H1 (cell line): ENCODE measurements around the gene MELK. TPM values are rescaled to one million over a fixed set of nuclear protein-coding genes. Genes with fewer than 3 reads are reported as not detected.

Experiments used
- CTCF ChIA-PET: fragments of 300-600 bp; sonication (Branson Sonifier 250); formaldehyde crosslinking; loops from one replicate; lab custom pipeline; 2021; ENCODE audit not compliant: partially characterized antibody; lab: Charles Lee
- POLR2A ChIA-PET: fragments of 300-600 bp; sonication (Branson Sonifier 250); formaldehyde crosslinking; loops from one replicate; lab custom pipeline; 2021; ENCODE audit warnings: inconsistent platforms; ENCODE audit not compliant: partially characterized antibody; lab: Charles Lee
- DNase-seq, 2 experiments: peaks; one replicate each; pipeline versions ENCODE4 v3.0.0 to v3.0.0-alpha.2; 2010 to 2022; ENCODE audit warnings: low spot score in 2 of 2, low read depth in 1 of 2, mixed read lengths in 1 of 2
- FAIRE-seq: peaks from 2 replicates; lab custom pipeline; 2011; peaks lifted over from hg19 to GRCh38; lab: Jason Lieb, UNC
- H2AFZ ChIP-seq: 2 replicates; pipeline ENCODE4 v1.8.1; 2012; ENCODE audit warnings: low read length, inconsistent platforms
- H2AK5ac ChIP-seq: 2 replicates; pipeline ENCODE4 v1.6.1; 2013; ENCODE audit warnings: low read depth, low read length
- H2BK120ac ChIP-seq: replicated peaks from 2 replicates; pipeline ENCODE3; 2013; ENCODE audit warnings: low read depth, low read length, inconsistent platforms
- H2BK12ac ChIP-seq: 2 replicates; pipeline ENCODE4 v1.6.1; 2013; ENCODE audit warnings: low read depth, low read length
- H2BK15ac ChIP-seq: 2 replicates; pipeline ENCODE4 v1.6.1; 2013; ENCODE audit warnings: low read length
- H2BK20ac ChIP-seq: 2 replicates; pipeline ENCODE4 v1.6.1; 2013; ENCODE audit warnings: low read length
- H2BK5ac ChIP-seq: 2 replicates; pipeline ENCODE4 v1.6.1; 2013; ENCODE audit warnings: low read depth, low read length
- H3K14ac ChIP-seq: 2 replicates; pipeline ENCODE4 v1.6.1; 2013; ENCODE audit warnings: inconsistent platforms; ENCODE audit not compliant: insufficient read length
- H3K18ac ChIP-seq: 2 replicates; pipeline ENCODE4 v1.6.1; 2013; ENCODE audit warnings: low read length; ENCODE audit errors: extremely low read depth
- H3K23ac ChIP-seq: 2 replicates; pipeline ENCODE4 v1.6.1; 2013; ENCODE audit warnings: inconsistent platforms; ENCODE audit not compliant: insufficient read length
- H3K23me2 ChIP-seq: 2 replicates; pipeline ENCODE4 v1.6.1; 2013; ENCODE audit warnings: low read depth, low read length
- H3K27ac ChIP-seq: 2 replicates; pipeline ENCODE4 v1.6.1; 2011; ENCODE audit warnings: low read depth, low read length, inconsistent platforms
- H3K27me3 ChIP-seq, 4 experiments: replicated peaks in 1 of 4; 1 replicate in 1 of 4; 2 replicates in 3 of 4; pipeline versions ENCODE4 v1.6.1 to v1.8.1; 2011 to 2013; ENCODE audit warnings: low read length in 3 of 4, mild to moderate bottlenecking in 3 of 4, inconsistent platforms in 2 of 4, mixed read lengths in 2 of 4, moderate library complexity in 1 of 4; ENCODE audit not compliant: control insufficient read depth in 3 of 4, insufficient read depth in 3 of 4; ENCODE audit errors: extremely low read depth in 1 of 4
- H3K36me3 ChIP-seq, 4 experiments: 2 replicates each; pipeline versions ENCODE4 v1.6.1 to v1.8.1; 2011 to 2013; ENCODE audit warnings: mild to moderate bottlenecking in 4 of 4, low read length in 3 of 4, moderate library complexity in 2 of 4, control low read depth in 1 of 4, inconsistent platforms in 1 of 4; ENCODE audit not compliant: insufficient read depth in 4 of 4, control insufficient read depth in 2 of 4
- H3K4ac ChIP-seq: replicated peaks from 2 replicates; pipeline ENCODE3; 2013; ENCODE audit warnings: low read length, low read depth, mixed read lengths, inconsistent platforms; ENCODE audit not compliant: insufficient read length
- H3K4me1 ChIP-seq, 4 experiments: replicated peaks in 1 of 4; 1 replicate in 1 of 4; 2 replicates in 3 of 4; pipeline versions ENCODE4 v1.6.1 to v1.8.1; 2011 to 2013; ENCODE audit warnings: low read length in 3 of 4, inconsistent platforms in 2 of 4, mixed read lengths in 1 of 4; ENCODE audit not compliant: insufficient read depth in 4 of 4, control insufficient read depth in 3 of 4
- H3K4me2 ChIP-seq, 2 experiments: 2 replicates each; pipeline versions ENCODE4 v1.6.1 to v1.8.1; 2011 to 2013; ENCODE audit warnings: low read depth in 2 of 2, low read length in 2 of 2, control low read depth in 1 of 2, inconsistent platforms in 1 of 2, mild to moderate bottlenecking in 1 of 2; ENCODE audit not compliant: insufficient read depth in 1 of 2
- H3K4me3 ChIP-seq, 4 experiments: fragments of 200-600, 300-600 bp in 1 of 4; sonication (generic), shearing (Covaris generic), sonication (Bioruptor Twin) in 1 of 4; 2 replicates each; pipeline versions ENCODE4 v1.5.1 to v1.8.1; 2011 to 2016; ENCODE audit warnings: low read length in 4 of 4, low read depth in 3 of 4, control low read depth in 2 of 4, inconsistent platforms in 2 of 4, mild to moderate bottlenecking in 2 of 4, mixed read lengths in 1 of 4, moderate library complexity in 1 of 4; ENCODE audit not compliant: insufficient read depth in 2 of 4; ENCODE audit errors: extremely low read depth in 1 of 4
- H3K56ac ChIP-seq: replicated peaks from 2 replicates; pipeline ENCODE3; 2013; ENCODE audit warnings: low read depth, mild to moderate bottlenecking, mixed read lengths, low read length, inconsistent platforms; ENCODE audit not compliant: insufficient read length
- H3K79me1 ChIP-seq: 2 replicates; pipeline ENCODE4 v1.6.1; 2013; ENCODE audit warnings: low read depth, low read length, control low read depth
- H3K79me2 ChIP-seq, 2 experiments: 2 replicates each; pipeline versions ENCODE4 v1.6.1 to v1.8.1; 2012 to 2013; ENCODE audit warnings: low read length in 2 of 2, mild to moderate bottlenecking in 2 of 2, inconsistent platforms in 1 of 2; ENCODE audit not compliant: insufficient read depth in 2 of 2, control insufficient read depth in 1 of 2
- H3K9ac ChIP-seq, 4 experiments: replicated peaks in 1 of 4; 1 replicate in 1 of 4; 2 replicates in 3 of 4; pipeline versions ENCODE4 v1.6.1 to v1.8.1; 2011 to 2013; ENCODE audit warnings: low read depth in 3 of 4, low read length in 3 of 4, control low read depth in 2 of 4, mild to moderate bottlenecking in 2 of 4, moderate library complexity in 2 of 4, inconsistent platforms in 1 of 4; ENCODE audit errors: extremely low read depth in 1 of 4
- H3K9me3 ChIP-seq, 2 experiments: 2 replicates each; pipeline versions ENCODE4 v1.6.1 to v1.8.1; 2012 to 2013; ENCODE audit warnings: mild to moderate bottlenecking in 2 of 2, moderate library complexity in 2 of 2, control low read depth in 1 of 2, inconsistent platforms in 1 of 2, low read depth in 1 of 2, low read length in 1 of 2, mixed read lengths in 1 of 2; ENCODE audit not compliant: insufficient read depth in 2 of 2
- H4K20me1 ChIP-seq, 2 experiments: replicated peaks in 1 of 2; 2 replicates each; pipeline versions ENCODE3 to v1.8.1; 2011 to 2013; ENCODE audit warnings: inconsistent platforms in 2 of 2, low read length in 2 of 2, mild to moderate bottlenecking in 1 of 2; ENCODE audit not compliant: insufficient read depth in 2 of 2, control insufficient read depth in 1 of 2
- H4K5ac ChIP-seq: 2 replicates; pipeline ENCODE4 v1.6.1; 2013; ENCODE audit warnings: low read length, low read depth, mixed read lengths, inconsistent platforms; ENCODE audit not compliant: insufficient read length
- H4K8ac ChIP-seq: 2 replicates; pipeline ENCODE4 v1.8.0; 2013; ENCODE audit warnings: mild to moderate bottlenecking, moderate library complexity, low read length, inconsistent platforms; ENCODE audit not compliant: insufficient read depth; ENCODE audit errors: extremely low read depth
- H4K91ac ChIP-seq: replicated peaks from 2 replicates; pipeline ENCODE3; 2013; ENCODE audit warnings: low read length, mixed read lengths, inconsistent platforms; ENCODE audit not compliant: insufficient read length
- ASH2L ChIP-seq: fragments of 200-600, 300-600 bp; sonication (generic); IDR thresholded peaks from one replicate; pipeline ENCODE4 v1.7.1; 2017; ENCODE audit warnings: low read length
- BACH1 ChIP-seq: IDR thresholded peaks from 2 replicates; pipeline ENCODE4 v1.6.1; 2012; ENCODE audit warnings: low read length, improper control_type of control experiment
- CTCF ChIP-seq, 3 experiments: IDR thresholded peaks; 1 replicate in 2 of 3; 2 replicates in 1 of 3; pipeline versions ENCODE4 v1.5.1 to v1.6.1; 2011; ENCODE audit warnings: low read length in 3 of 3, mild to moderate bottlenecking in 3 of 3, inconsistent platforms in 2 of 3, low read depth in 1 of 3, moderate library complexity in 1 of 3; ENCODE audit not compliant: insufficient read depth in 1 of 3; ENCODE audit errors: control extremely low read depth in 1 of 3
- HDAC6 ChIP-seq: IDR thresholded peaks from one replicate; pipeline ENCODE4 v1.7.1; 2012; ENCODE audit warnings: low read depth, mild to moderate bottlenecking, inconsistent platforms, low read length, moderate library complexity
- RNF2 ChIP-seq: fragments of 200-900, 300-1000 bp; sonication (generic); IDR thresholded peaks from 2 replicates; pipeline ENCODE4 v1.7.1; 2016; ENCODE audit warnings: borderline replicate concordance, low read depth, mild to moderate bottlenecking, antibody characterized with exemption, low read length; ENCODE audit not compliant: poor library complexity, severe bottlenecking; ENCODE audit errors: missing control alignments
- SUZ12 ChIP-seq: fragments of 200-600 bp; sonication (generic); IDR thresholded peaks from 2 replicates; pipeline ENCODE4 v1.6.1; 2012; ENCODE audit warnings: mild to moderate bottlenecking, inconsistent platforms, low read length, moderate library complexity, mixed read lengths
- whole genome bisulfite sequencing, 2 experiments: shearing (Covaris generic) in 1 of 2; methylation state at CpG; one replicate each; pipeline versions ENCODE4 v1.1.6 to v1.1.7; 2013 to 2015; ENCODE audit warnings: low lambda C conversion rate in 2 of 2, mixed read lengths in 2 of 2, inconsistent platforms in 1 of 2, low coverage in 1 of 2, missing lambda C conversion rate in 1 of 2; ENCODE audit not compliant: insufficient replicate concordance in 2 of 2, insufficient coverage in 1 of 2, insufficient read length in 1 of 2; ENCODE audit errors: extremely low coverage in 1 of 2, missing lambda C conversion rate in 1 of 2; 5-methylcytosine and 5-hydroxymethylcytosine counted together
- polyA plus RNA-seq, 7 experiments: library from polyadenylated mRNA; depleted of rRNA in 3 of 7; stranded (reverse) in 5 of 7; unstranded in 2 of 7; fragments of >200 nt in 5 of 7; fragments of 200-250 nt in 2 of 7; gene quantifications; 1 replicate in 5 of 7; 2 replicates in 1 of 7; 4 replicates in 1 of 7; pipeline versions ENCODE4 v1.2.1 to v1.2.3, GENCODE V29; 2011 to 2013; ENCODE audit warnings: missing spikeins in 2 of 7, mixed read lengths in 2 of 7
- total RNA-seq: library from RNA; stranded (reverse); fragmentation: NEBNext Ultra II Directional; extraction: Animal tissue kit (Norgen Biotek cat#: 25700); gene quantifications from 2 replicates; pipeline ENCODE4 v1.2.1, GENCODE V29; 2021
- TF ChIP-seq, protein P1 (sequence below): IDR thresholded peaks from 2 replicates; pipeline ENCODE4 v1.6.1; 2012; ENCODE audit warnings: low read length, inconsistent platforms

MELK gene
- total and polyA plus RNA-seq, 2 of the 8 experiments (the other 6 are each of a cell fraction or from before 2014, with no cell fraction given), result 26.2 to 53.1 TPM

- DNase-seq (no peak), FAIRE-seq (no peak)
- H3K79me2 ChIP-seq, result no peaks in the 10 kb centered on the region
- no peak overlapping the region for H2BK120ac ChIP-seq
- H2BK5ac ChIP-seq, result no peak overlapping the region
- no peak overlapping the region for H3K23ac ChIP-seq
- no peaks in the 10 kb centered on the region for H3K9me3 ChIP-seq
- no peaks in the 10 kb centered on the region for H3K4me1 ChIP-seq
- no peak overlapping the region for H3K4me2 ChIP-seq
- no peak overlapping the region for H2AFZ ChIP-seq
- no peak overlapping the region for H4K91ac ChIP-seq
- 96% methylated on average over 29 of the region's 29 CpGs; no CpG with 5 or more reads in 1 of the 2 experiments for WGBS, 2 experiments
- H3K14ac ChIP-seq, result no peak overlapping the region
- H4K8ac ChIP-seq, result no peak overlapping the region
- H2BK20ac ChIP-seq, result no peak overlapping the region
- no peaks in the 10 kb centered on the region for H3K27me3 ChIP-seq
- H2BK15ac ChIP-seq, result no peak overlapping the region
- H3K23me2 ChIP-seq, result no peaks in the 10 kb centered on the region
- H3K79me1 ChIP-seq, result no peaks in the 10 kb centered on the region
- no peak overlapping the region for H3K56ac ChIP-seq
- H3K4ac ChIP-seq, result no peak overlapping the region
- H3K36me3 ChIP-seq, result no peaks in the 10 kb centered on the region
- H3K4me3 ChIP-seq, result no peak overlapping the region
- ChIA-PET POLR2A (no interaction called here), CTCF (interaction anchor here (0.6 kb wide), 1 partner anchor 12 kb away, joined by 3 read pairs; no protein-coding TSS in a partner anchor)
- no peak overlapping the region for H2BK12ac ChIP-seq
- H3K18ac ChIP-seq, result no peak overlapping the region
- H4K20me1 ChIP-seq, result no peaks in the 10 kb centered on the region
- H2AK5ac ChIP-seq, result no peak overlapping the region
- H4K5ac ChIP-seq, result no peak overlapping the region
- H3K9ac ChIP-seq, result no peak overlapping the region
- no peak overlapping the region for H3K27ac ChIP-seq
- TF ChIP-seq, protein P1, sequence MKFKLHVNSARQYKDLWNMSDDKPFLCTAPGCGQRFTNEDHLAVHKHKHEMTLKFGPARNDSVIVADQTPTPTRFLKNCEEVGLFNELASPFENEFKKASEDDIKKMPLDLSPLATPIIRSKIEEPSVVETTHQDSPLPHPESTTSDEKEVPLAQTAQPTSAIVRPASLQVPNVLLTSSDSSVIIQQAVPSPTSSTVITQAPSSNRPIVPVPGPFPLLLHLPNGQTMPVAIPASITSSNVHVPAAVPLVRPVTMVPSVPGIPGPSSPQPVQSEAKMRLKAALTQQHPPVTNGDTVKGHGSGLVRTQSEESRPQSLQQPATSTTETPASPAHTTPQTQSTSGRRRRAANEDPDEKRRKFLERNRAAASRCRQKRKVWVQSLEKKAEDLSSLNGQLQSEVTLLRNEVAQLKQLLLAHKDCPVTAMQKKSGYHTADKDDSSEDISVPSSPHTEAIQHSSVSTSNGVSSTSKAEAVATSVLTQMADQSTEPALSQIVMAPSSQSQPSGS, result no peak
- TF ChIP-seq SUZ12 (no peak), BACH1 (no peak), RNF2 (no peak), CTCF (IDR thresholded peaks at IDR 0.05; ENCODE audit: control extremely low read depth in 1 of 3, insufficient read depth in 1 of 3, low read depth in 1 of 3, low read length in 3 of 3) (no peak), ASH2L (no peak), HDAC6 (no peak)
Measured at GRCh38 chr9:36713515-36714490, 141.1 kb downstream of the MELK start.
